GM21447 (cell line): ENCODE measurements around the gene C7orf33.
"Not testable (repeated sequence)": the region's sequence is repeated elsewhere in the genome, so short reads cannot be mapped to it uniquely, and the experiment has no call there.

Experiments
- ATAC-seq: cut with Tn5 transposase; IDR thresholded peaks from one replicate; pipeline ENCODE4 v1.9.1; 2021; ENCODE audit not compliant: unreplicated experiment

The C7orf33 gene

GRCh38 chr7:148579366-148579765 is 11.2 kb upstream of the C7orf33 start:
- ATAC-seq = no peak

- no peak for ATAC-seq
Measured at GRCh38 chr7:148580446-148580845, 10.1 kb upstream of the C7orf33 start.

GRCh38 chr7:148581624-148582023 is 8.9 kb upstream of the C7orf33 start:
- ATAC-seq = no peak

GRCh38 chr7:148584154-148584827 is 6.3 kb upstream of the C7orf33 start:
- peak; percentile 97 for ATAC-seq

GRCh38 chr7:148585399-148585798 is 5.2 kb upstream of the C7orf33 start:
- no peak for ATAC-seq

GRCh38 chr7:148587076-148587475 is 3.5 kb upstream of the C7orf33 start:
- ATAC-seq = no peak

- ATAC-seq = no peak
Measured at GRCh38 chr7:148588168-148588567, 2.4 kb upstream of the C7orf33 start.

GRCh38 chr7:148588670-148589131 is 1.9 kb upstream of the C7orf33 start:
- ATAC-seq = no peak

- no peak for ATAC-seq
Measured at GRCh38 chr7:148589640-148590039, 926 bp upstream of the C7orf33 start.

- not testable (repeated sequence) for ATAC-seq
Measured at GRCh38 chr7:148596354-148596753, 5.8 kb downstream of the C7orf33 start.

- no peak for ATAC-seq
Measured at GRCh38 chr7:148598351-148598750, 7.8 kb downstream of the C7orf33 start.

- no peak for ATAC-seq
Measured at GRCh38 chr7:148605350-148605749, 14.8 kb downstream of the C7orf33 start.

- ATAC-seq = no peak
Measured at GRCh38 chr7:148607151-148607661, 16.6 kb downstream of the C7orf33 start.

- ATAC-seq = no peak
Measured at GRCh38 chr7:148609045-148609725, 18.6 kb downstream of the C7orf33 start.

- ATAC-seq = no peak
Measured at GRCh38 chr7:148611692-148612091, 21.1 kb downstream of the C7orf33 start.

GRCh38 chr7:148615085-148615730 is 24.6 kb downstream of the C7orf33 start:
- ATAC-seq = no peak

- ATAC-seq = no peak
Measured at GRCh38 chr7:148620749-148621359, 30.3 kb downstream of the C7orf33 start.

GRCh38 chr7:148621563-148621962 is 31.0 kb downstream of the C7orf33 start:
- no peak for ATAC-seq

- ATAC-seq = no peak
Measured at GRCh38 chr7:148622887-148623585, 32.5 kb downstream of the C7orf33 start.

- ATAC-seq = no peak
Measured at GRCh38 chr7:148623586-148624282, 33.2 kb downstream of the C7orf33 start.
